GM21825 (cell line): ENCODE measurements around the gene LPAR2.
"Not testable (repeated sequence)": the region's sequence is repeated elsewhere in the genome, so short reads cannot be mapped to it uniquely, and the experiment has no call there.

ENCODE experiments used
- ATAC-seq: cut with Tn5 transposase; IDR thresholded peaks from one replicate; pipeline ENCODE4 v1.9.1; 2021; ENCODE audit warnings: mild to moderate bottlenecking, moderate library complexity; ENCODE audit not compliant: unreplicated experiment

Gene LPAR2

GRCh38 chr19:19627621-19628500 is at the start of gene LPAR2:
LPAR2 (minus strand) TSS chr19:19628220; CDS start chr19:19627275, 945 bp downstream.
- peak; percentile 54 for ATAC-seq

- ATAC-seq = no peak
Measured at GRCh38 chr19:19677579-19677978, 49.6 kb upstream of the LPAR2 start.

- no peak for ATAC-seq
Measured at GRCh38 chr19:19674315-19674714, 46.3 kb upstream of the LPAR2 start.

GRCh38 chr19:19672816-19673215 is 44.8 kb upstream of the LPAR2 start:
- no peak for ATAC-seq

- no peak for ATAC-seq
Measured at GRCh38 chr19:19670070-19670551, 42.1 kb upstream of the LPAR2 start.

GRCh38 chr19:19668230-19669012 is 40.4 kb upstream of the LPAR2 start, which contains the start of gene ZNF101:
ZNF101 (plus strand) TSS chr19:19668839; CDS start chr19:19668964, 125 bp downstream.
- peak; percentile 70 for ATAC-seq

- ATAC-seq = not testable (repeated sequence)
Measured at GRCh38 chr19:19665420-19665948, 37.5 kb upstream of the LPAR2 start.

GRCh38 chr19:19663256-19664120 is 35.5 kb upstream of the LPAR2 start, which contains the start of gene ATP13A1:
ATP13A1 (minus strand) TSS chr19:19663676; CDS start chr19:19663666, 10 bp downstream.
- ATAC-seq = peak; percentile 59

- peak; percentile 9 for ATAC-seq
Measured at GRCh38 chr19:19662871-19663255, 34.8 kb upstream of the LPAR2 start.

- no peak for ATAC-seq
Measured at GRCh38 chr19:19662344-19662743, 34.3 kb upstream of the LPAR2 start.

GRCh38 chr19:19661675-19662251 is 33.7 kb upstream of the LPAR2 start:
- peak; percentile 43 for ATAC-seq

GRCh38 chr19:19661141-19661674 is 33.2 kb upstream of the LPAR2 start:
- ATAC-seq = no peak

GRCh38 chr19:19659646-19660245 is 31.7 kb upstream of the LPAR2 start:
- no peak for ATAC-seq

- ATAC-seq = no peak
Measured at GRCh38 chr19:19657397-19657783, 29.4 kb upstream of the LPAR2 start.

- no peak for ATAC-seq
Measured at GRCh38 chr19:19656451-19657396, 28.7 kb upstream of the LPAR2 start.

- ATAC-seq = no peak
Measured at GRCh38 chr19:19655641-19656343, 27.8 kb upstream of the LPAR2 start.

- ATAC-seq = no peak
Measured at GRCh38 chr19:19655051-19655594, 27.1 kb upstream of the LPAR2 start.
